ENCODE measurements around the gene CD82. TPM values are rescaled to one million over a fixed set of nuclear protein-coding genes. Genes with fewer than 3 reads are reported as not detected.

The CD82 gene
- total and polyA plus RNA-seq, 2 donors (not counting 1 experiment from before 2014, with no cell fraction given) = 192 to 438 TPM

DNA sequence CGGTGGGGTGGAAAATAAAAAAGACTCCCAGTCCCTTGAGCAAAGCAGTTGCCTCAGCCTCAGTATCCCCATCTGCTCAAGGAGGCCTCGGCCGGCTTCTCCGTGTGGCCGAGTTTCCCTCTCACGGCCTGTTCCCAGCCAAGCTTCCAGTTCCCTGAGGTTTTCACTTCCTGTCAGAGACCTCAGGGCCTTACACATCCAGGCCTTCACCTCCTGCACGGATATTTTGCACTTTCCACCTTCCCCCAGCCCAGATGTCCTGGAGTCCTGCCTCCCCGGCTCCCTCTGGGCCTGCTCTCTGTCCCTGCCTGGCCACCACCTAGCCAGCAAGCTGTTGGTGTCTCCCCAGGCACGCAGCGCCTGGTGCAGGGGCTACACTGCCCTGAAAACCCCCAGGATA lies 41.1 kb upstream of the CD82 start:
- intact Hi-C loops (cut with micrococcal nuclease) = loop anchor here (5.0 kb wide), 1 partner anchor 237 kb away; no protein-coding TSS in a partner anchor

DNA sequence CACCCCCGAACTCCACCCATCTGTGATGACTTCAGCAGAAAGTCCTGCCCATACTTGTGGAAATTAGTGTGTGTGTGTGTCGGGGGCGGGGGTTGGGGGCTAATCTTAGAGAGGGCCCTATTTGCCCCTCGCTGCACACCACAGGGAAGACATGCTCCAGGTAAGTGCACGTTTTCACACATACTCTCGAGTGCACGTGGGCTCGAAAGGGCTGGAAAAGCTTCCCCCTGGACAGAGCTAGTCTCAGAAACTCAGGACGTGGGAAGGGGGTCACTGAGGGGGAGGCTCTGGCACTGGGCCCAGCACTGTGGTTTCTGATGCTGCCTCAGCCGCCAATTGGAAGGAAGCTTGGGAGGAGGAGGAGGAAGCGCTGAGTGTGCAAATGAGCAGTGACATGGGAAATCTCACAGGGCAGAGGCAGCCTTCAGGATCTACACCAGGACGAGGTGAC lies 40.7 kb upstream of the CD82 start:
- no peak overlapping the region for H3K9ac ChIP-seq (ENCODE audit: low read length)
- H3K27me3 Mint-ChIP-seq = peaks cover 46% of the 10 kb centered on the region

More for the DNA sequence above, 41.1 kb upstream of the CD82 start:
- peaks cover 3% of the 10 kb centered on the region for H3K4me1 Mint-ChIP-seq
- no peak overlapping the region for H2AFZ ChIP-seq (ENCODE audit: insufficient read depth, low read depth, low read length, poor library complexity, severe bottlenecking)
- H3K27ac Mint-ChIP-seq = no peak overlapping the region
- H3K79me2 ChIP-seq (ENCODE audit: control insufficient read depth, insufficient read depth, low read length) = no peaks in the 10 kb centered on the region
- peaks cover 0 to 16% (median 5%) of the 10 kb centered on the region in 4 experiments for H3K27me3 ChIP-seq (replicated peaks in 1 of 4; ENCODE audit: control extremely low read depth in 1 of 4, control insufficient read depth in 3 of 4, insufficient read depth in 4 of 4, low read length in 3 of 4)
- H3K36me3 ChIP-seq (replicated peaks in 1 of 2; ENCODE audit: control extremely low read depth in 1 of 2, control insufficient read depth in 1 of 2, extremely low read depth in 1 of 2, insufficient read depth in 2 of 2, low read length in 1 of 2) = no peaks in the 10 kb centered on the region
- TF ChIP-seq EZH2 (IDR thresholded peaks at IDR 0.05; ENCODE audit: borderline replicate concordance, insufficient read depth, low read depth, low read length, poor library complexity, severe bottlenecking) = no peak
- TF ChIP-seq, protein P1, sequence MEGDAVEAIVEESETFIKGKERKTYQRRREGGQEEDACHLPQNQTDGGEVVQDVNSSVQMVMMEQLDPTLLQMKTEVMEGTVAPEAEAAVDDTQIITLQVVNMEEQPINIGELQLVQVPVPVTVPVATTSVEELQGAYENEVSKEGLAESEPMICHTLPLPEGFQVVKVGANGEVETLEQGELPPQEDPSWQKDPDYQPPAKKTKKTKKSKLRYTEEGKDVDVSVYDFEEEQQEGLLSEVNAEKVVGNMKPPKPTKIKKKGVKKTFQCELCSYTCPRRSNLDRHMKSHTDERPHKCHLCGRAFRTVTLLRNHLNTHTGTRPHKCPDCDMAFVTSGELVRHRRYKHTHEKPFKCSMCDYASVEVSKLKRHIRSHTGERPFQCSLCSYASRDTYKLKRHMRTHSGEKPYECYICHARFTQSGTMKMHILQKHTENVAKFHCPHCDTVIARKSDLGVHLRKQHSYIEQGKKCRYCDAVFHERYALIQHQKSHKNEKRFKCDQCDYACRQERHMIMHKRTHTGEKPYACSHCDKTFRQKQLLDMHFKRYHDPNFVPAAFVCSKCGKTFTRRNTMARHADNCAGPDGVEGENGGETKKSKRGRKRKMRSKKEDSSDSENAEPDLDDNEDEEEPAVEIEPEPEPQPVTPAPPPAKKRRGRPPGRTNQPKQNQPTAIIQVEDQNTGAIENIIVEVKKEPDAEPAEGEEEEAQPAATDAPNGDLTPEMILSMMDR (IDR thresholded peaks at IDR 0.05) = no peak
- ATAC-seq (ENCODE audit: low read depth) (no peak), DNase-seq (no peak)
- H3K4me1 ChIP-seq (ENCODE audit: control insufficient read depth in 2 of 2, insufficient read depth in 2 of 2, low read length in 2 of 2) = no peaks in the 10 kb centered on the region
- no peak overlapping the region for H3K4me2 ChIP-seq (replicated peaks; ENCODE audit: low read depth, low read length, poor library complexity, severe bottlenecking)
- H4K20me1 ChIP-seq (ENCODE audit: control insufficient read depth, insufficient read depth, low read length, poor library complexity, severe bottlenecking) = no peaks in the 10 kb centered on the region
- POLR2A ChIA-PET = interaction anchor here (0.5 to 1.1 kb wide), 4 partner anchors 33 to 160 kb away, joined by 3 to 7 read pairs (median 6); no protein-coding TSS in a partner anchor
- no peak overlapping the region for H3K9ac ChIP-seq (ENCODE audit: low read length)
- CTCF ChIA-PET = interaction anchor here (0.9 to 4.3 kb wide), 18 partner anchors 11 to 387 kb away, joined by 3 to 54 read pairs (median 8); partner anchors contain the start of gene CD82
- H3K27me3 Mint-ChIP-seq = peaks cover 50% of the 10 kb centered on the region
- H3K27ac ChIP-seq (ENCODE audit: low read length in 2 of 2) = no peak overlapping the region
- no peak overlapping the region for H3K4me3 ChIP-seq (ENCODE audit: control extremely low read depth in 1 of 5, extremely low read depth in 1 of 5, insufficient read depth in 1 of 5, low read depth in 2 of 5, low read length in 4 of 5)
- no peak overlapping the region for H3K4me3 Mint-ChIP-seq
- H3K9me3 ChIP-seq (ENCODE audit: control extremely low read depth in 1 of 3, control insufficient read depth in 2 of 3, insufficient read depth in 1 of 3, low read length in 2 of 3) = peaks cover 0 to 11% (median 0%) of the 10 kb centered on the region in 3 donors
- WGBS (ENCODE audit: insufficient coverage) = 89% methylated on average over 7 of the region's 10 CpGs
- H3K9me3 Mint-ChIP-seq (ENCODE audit: insufficient read depth) = no peaks in the 10 kb centered on the region

More for the DNA sequence above, 40.7 kb upstream of the CD82 start:
- Histone ChIP-seq H3K79me2 (ENCODE audit: control insufficient read depth, insufficient read depth, low read length) (no peaks in the 10 kb centered on the region), H2AFZ (ENCODE audit: insufficient read depth, low read depth, low read length, poor library complexity, severe bottlenecking) (no peak overlapping the region), H3K27me3 (replicated peaks in 1 of 4; ENCODE audit: control extremely low read depth in 1 of 4, control insufficient read depth in 3 of 4, insufficient read depth in 4 of 4, low read length in 3 of 4) (peaks cover 0 to 16% (median 5%) of the 10 kb centered on the region in 4 experiments), H4K20me1 (ENCODE audit: control insufficient read depth, insufficient read depth, low read length, poor library complexity, severe bottlenecking) (no peaks in the 10 kb centered on the region), H3K36me3 (replicated peaks in 1 of 2; ENCODE audit: control extremely low read depth in 1 of 2, control insufficient read depth in 1 of 2, extremely low read depth in 1 of 2, insufficient read depth in 2 of 2, low read length in 1 of 2) (no peaks in the 10 kb centered on the region), H3K4me3 (ENCODE audit: control extremely low read depth in 1 of 5, extremely low read depth in 1 of 5, insufficient read depth in 1 of 5, low read depth in 2 of 5, low read length in 4 of 5) (no peak overlapping the region), H3K4me2 (replicated peaks; ENCODE audit: low read depth, low read length, poor library complexity, severe bottlenecking) (no peak overlapping the region), H3K27ac (ENCODE audit: low read length in 2 of 2) (no peak overlapping the region), H3K9me3 (ENCODE audit: control extremely low read depth in 1 of 3, control insufficient read depth in 2 of 3, insufficient read depth in 1 of 3, low read length in 2 of 3) (peaks cover 0 to 11% (median 0%) of the 10 kb centered on the region in 3 donors), H3K4me1 (ENCODE audit: control insufficient read depth in 2 of 2, insufficient read depth in 2 of 2, low read length in 2 of 2) (no peaks in the 10 kb centered on the region)
- TF ChIP-seq EZH2 (IDR thresholded peaks at IDR 0.05; ENCODE audit: borderline replicate concordance, insufficient read depth, low read depth, low read length, poor library complexity, severe bottlenecking) = no peak
- TF ChIP-seq, protein P1 (IDR thresholded peaks at IDR 0.05) = no peak
- Mint-ChIP-seq H3K9me3 (ENCODE audit: insufficient read depth) (no peaks in the 10 kb centered on the region), H3K4me3 (no peak overlapping the region), H3K4me1 (peaks cover 3% of the 10 kb centered on the region), H3K27ac (no peak overlapping the region)
- DNase-seq (no peak), ATAC-seq (ENCODE audit: low read depth) (no peak)
- ChIA-PET POLR2A (interaction anchor here (1.1 kb wide), 1 partner anchor 92 kb away, joined by 7 read pairs; no protein-coding TSS in a partner anchor), CTCF (interaction anchor here (0.9 to 4.3 kb wide), 11 partner anchors 9 to 386 kb away, joined by 3 to 54 read pairs (median 6); partner anchors contain the start of gene CD82)
- intact Hi-C loops (cut with micrococcal nuclease) = loop anchor here (5.0 kb wide), 1 partner anchor 237 kb away; no protein-coding TSS in a partner anchor
- 47% methylated on average over 10 of the region's 12 CpGs for WGBS (ENCODE audit: insufficient coverage)
